GM19463 (cell line): ENCODE results near the gene OR10H2.
"Not testable (repeated sequence)": the region's sequence is repeated elsewhere in the genome, so short reads cannot be mapped to it uniquely, and the experiment has no call there.

Source experiments
- ATAC-seq: cut with Tn5 transposase; IDR thresholded peaks from one replicate; pipeline ENCODE4 v1.9.1; 2021; ENCODE audit warnings: mild to moderate bottlenecking, moderate library complexity; ENCODE audit not compliant: unreplicated experiment

OR10H2 gene

GRCh38 chr19:15727724-15728123 lies at the start of gene OR10H2:
Gene OR10H2, plus strand, starts transcription at chr19:15728024. Its CDS starts 20 bp downstream, at chr19:15728044.
- no peak for ATAC-seq

GRCh38 chr19:15679089-15679488 lies 48.7 kb upstream of the OR10H2 start:
- ATAC-seq: no peak

- not testable (repeated sequence) for ATAC-seq
Observed at GRCh38 chr19:15679865-15680264, 48.0 kb upstream of the OR10H2 start.

GRCh38 chr19:15680478-15681322 lies 47.1 kb upstream of the OR10H2 start:
- no peak for ATAC-seq

GRCh38 chr19:15683411-15683810 lies 44.4 kb upstream of the OR10H2 start:
- no peak for ATAC-seq

GRCh38 chr19:15684828-15685227 lies 43.0 kb upstream of the OR10H2 start:
- no peak for ATAC-seq

- no peak for ATAC-seq
Observed at GRCh38 chr19:15696654-15697194, 31.1 kb upstream of the OR10H2 start.

GRCh38 chr19:15701757-15702533 lies 25.9 kb upstream of the OR10H2 start:
- no peak for ATAC-seq

GRCh38 chr19:15702534-15702930 lies 25.3 kb upstream of the OR10H2 start:
- ATAC-seq: no peak

GRCh38 chr19:15714638-15715037 lies 13.2 kb upstream of the OR10H2 start:
- ATAC-seq: no peak

GRCh38 chr19:15715642-15716041 lies 12.2 kb upstream of the OR10H2 start:
- no peak for ATAC-seq

- ATAC-seq: no peak
Observed at GRCh38 chr19:15717809-15718208, 10.0 kb upstream of the OR10H2 start.

GRCh38 chr19:15721268-15721667 lies 6.6 kb upstream of the OR10H2 start:
- ATAC-seq: no peak

GRCh38 chr19:15722956-15723355 lies 4.9 kb upstream of the OR10H2 start:
- no peak for ATAC-seq

- no peak for ATAC-seq
Observed at GRCh38 chr19:15730538-15730937, 2.7 kb downstream of the OR10H2 start.

GRCh38 chr19:15732388-15732787 lies 4.6 kb downstream of the OR10H2 start:
- no peak for ATAC-seq

GRCh38 chr19:15733895-15734294 lies 6.1 kb downstream of the OR10H2 start:
- ATAC-seq: no peak

GRCh38 chr19:15737722-15738121 lies 9.9 kb downstream of the OR10H2 start, which contains the start of gene OR10H3:
Gene OR10H3, plus strand, starts transcription at chr19:15737985. Its CDS starts 3,408 bp downstream, at chr19:15741393.
- no peak for ATAC-seq

GRCh38 chr19:15740785-15741184 lies 13.0 kb downstream of the OR10H2 start:
- no peak for ATAC-seq

- no peak for ATAC-seq
Observed at GRCh38 chr19:15748239-15748638, 20.4 kb downstream of the OR10H2 start.

- ATAC-seq: no peak
Observed at GRCh38 chr19:15758379-15758778, 30.6 kb downstream of the OR10H2 start.
